Calu3 (cell line): Measurements from ENCODE around the gene FAM234A. TPM values are rescaled to one million over a fixed set of nuclear protein-coding genes. Genes with fewer than 3 reads are reported as not detected.

Experiments
- BruUV-seq: library from RNA; stranded (reverse); fragments of 400-500 nt; replicated peaks from 2 replicates; lab custom pipeline; 2021; lab: Mats Ljungman, UMichigan
- CTCF ChIA-PET: fragments of 300-600 bp; sonication (Branson Sonifier 250); formaldehyde crosslinking; loops from one replicate; lab custom pipeline; 2022; ENCODE audit warnings: antibody characterized with exemption; lab: Charles Lee
- DNase-seq: peaks from one replicate; pipeline ENCODE4 v3.0.0; 2022
- H3K27ac Mint-ChIP-seq: one replicate; pipeline ENCODE4 v1.8.0; 2022; ENCODE audit warnings: mixed read lengths; ENCODE audit not compliant: unreplicated experiment
- H3K27me3 Mint-ChIP-seq: one replicate; pipeline ENCODE4 v1.8.0; 2022; ENCODE audit warnings: mixed read lengths; ENCODE audit not compliant: unreplicated experiment
- H3K36me3 Mint-ChIP-seq: one replicate; pipeline ENCODE4 v1.8.0; 2022; ENCODE audit warnings: mild to moderate bottlenecking, moderate library complexity, mixed read lengths; ENCODE audit not compliant: insufficient read depth, unreplicated experiment
- H3K4me1 Mint-ChIP-seq: one replicate; pipeline ENCODE4 v1.8.0; 2022; ENCODE audit warnings: mild to moderate bottlenecking, low read depth, mixed read lengths; ENCODE audit not compliant: unreplicated experiment
- H3K4me3 Mint-ChIP-seq: one replicate; pipeline ENCODE4 v1.8.0; 2022; ENCODE audit warnings: mild to moderate bottlenecking, low read depth, moderate library complexity, mixed read lengths; ENCODE audit not compliant: unreplicated experiment
- H3K9me3 Mint-ChIP-seq: one replicate; pipeline ENCODE4 v1.8.0; 2022; ENCODE audit warnings: low read depth, mixed read lengths; ENCODE audit not compliant: unreplicated experiment
- CTCF ChIP-seq: fragments of 200-600 bp; IDR thresholded peaks from one replicate; pipeline ENCODE4 v1.8.0; 2022; ENCODE audit warnings: antibody characterized with exemption; ENCODE audit not compliant: unreplicated experiment
- intact Hi-C: fragments of 100-400 bp; cut with micrococcal nuclease; formaldehyde crosslinking; loops from one replicate; pipeline ENCODE4 v1.10.0; 2022; ENCODE audit not compliant: unreplicated experiment
- total RNA-seq: library from RNA; stranded (reverse); gene quantifications from 2 replicates; pipeline ENCODE4 v1.2.3, GENCODE V29; 2022

FAM234A gene
- total RNA-seq, 1 experiment from 2014 or later: 118 TPM

- intact Hi-C loops: no loop called here
- CTCF ChIA-PET: interaction anchor here (0.6 kb wide), 1 partner anchor 76 kb away, joined by 3 read pairs; no protein-coding TSS in a partner anchor
- TF ChIP-seq CTCF: no peak
- H3K4me3 Mint-ChIP-seq: no peak within 1 kb of the TSS
- no peak for DNase-seq
- H3K36me3 Mint-ChIP-seq: peaks cover 22% of the 10 kb centered on the region
- no peaks in the 10 kb centered on the region for H3K9me3 Mint-ChIP-seq
- no TSS peak for BruUV-seq
- no peak within 1 kb of the TSS for H3K27ac Mint-ChIP-seq
- H3K27me3 Mint-ChIP-seq: peaks cover 28% of the 10 kb centered on the region
- H3K4me1 Mint-ChIP-seq: peaks cover 9% of the 10 kb centered on the region
Measured at GRCh38 chr16:283033-283805, 48.6 kb downstream of the FAM234A start, which contains the start of gene PDIA2. PDIA2 (plus strand) TSS chr16:283164; CDS start chr16:283170, 6 bp downstream.

DNA sequence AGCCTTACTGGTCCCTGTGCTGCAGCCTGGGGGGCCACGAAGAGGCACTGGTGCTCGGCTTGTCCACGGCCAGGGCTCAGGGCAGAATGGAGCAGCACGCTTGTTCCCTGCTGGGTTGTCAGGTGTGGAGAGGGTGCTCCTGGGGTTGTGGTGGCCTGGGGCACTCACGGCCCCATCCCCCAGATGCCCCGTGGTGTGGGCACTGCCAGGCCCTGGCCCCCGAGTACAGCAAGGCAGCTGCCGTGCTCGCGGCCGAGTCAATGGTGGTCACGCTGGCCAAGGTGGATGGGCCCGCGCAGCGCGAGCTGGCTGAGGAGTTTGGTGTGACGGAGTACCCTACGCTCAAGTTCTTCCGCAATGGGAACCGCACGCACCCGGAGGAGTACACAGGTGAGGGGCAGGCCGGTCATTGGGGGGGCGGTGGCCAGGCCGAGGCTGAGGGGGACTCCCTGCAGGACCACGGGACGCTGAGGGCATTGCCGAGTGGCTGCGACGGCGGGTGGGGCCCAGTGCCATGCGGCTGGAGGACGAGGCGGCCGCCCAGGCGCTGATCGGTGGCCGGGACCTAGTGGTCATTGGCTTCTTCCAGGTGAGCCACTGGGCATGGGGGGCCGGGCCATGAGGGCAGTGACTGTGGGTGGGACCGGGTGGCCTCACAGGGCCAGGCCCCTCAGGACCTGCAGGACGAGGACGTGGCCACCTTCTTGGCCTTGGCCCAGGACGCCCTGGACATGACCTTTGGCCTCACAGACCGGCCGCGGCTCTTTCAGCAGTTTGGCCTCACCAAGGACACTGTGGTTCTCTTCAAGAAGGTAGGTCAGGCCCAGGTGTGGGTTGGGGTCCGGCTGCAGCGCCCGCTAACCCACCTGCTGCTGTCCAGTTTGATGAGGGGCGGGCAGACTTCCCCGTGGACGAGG, 49.8 kb downstream of the FAM234A start:
- CTCF ChIA-PET: no interaction called here

DNA sequence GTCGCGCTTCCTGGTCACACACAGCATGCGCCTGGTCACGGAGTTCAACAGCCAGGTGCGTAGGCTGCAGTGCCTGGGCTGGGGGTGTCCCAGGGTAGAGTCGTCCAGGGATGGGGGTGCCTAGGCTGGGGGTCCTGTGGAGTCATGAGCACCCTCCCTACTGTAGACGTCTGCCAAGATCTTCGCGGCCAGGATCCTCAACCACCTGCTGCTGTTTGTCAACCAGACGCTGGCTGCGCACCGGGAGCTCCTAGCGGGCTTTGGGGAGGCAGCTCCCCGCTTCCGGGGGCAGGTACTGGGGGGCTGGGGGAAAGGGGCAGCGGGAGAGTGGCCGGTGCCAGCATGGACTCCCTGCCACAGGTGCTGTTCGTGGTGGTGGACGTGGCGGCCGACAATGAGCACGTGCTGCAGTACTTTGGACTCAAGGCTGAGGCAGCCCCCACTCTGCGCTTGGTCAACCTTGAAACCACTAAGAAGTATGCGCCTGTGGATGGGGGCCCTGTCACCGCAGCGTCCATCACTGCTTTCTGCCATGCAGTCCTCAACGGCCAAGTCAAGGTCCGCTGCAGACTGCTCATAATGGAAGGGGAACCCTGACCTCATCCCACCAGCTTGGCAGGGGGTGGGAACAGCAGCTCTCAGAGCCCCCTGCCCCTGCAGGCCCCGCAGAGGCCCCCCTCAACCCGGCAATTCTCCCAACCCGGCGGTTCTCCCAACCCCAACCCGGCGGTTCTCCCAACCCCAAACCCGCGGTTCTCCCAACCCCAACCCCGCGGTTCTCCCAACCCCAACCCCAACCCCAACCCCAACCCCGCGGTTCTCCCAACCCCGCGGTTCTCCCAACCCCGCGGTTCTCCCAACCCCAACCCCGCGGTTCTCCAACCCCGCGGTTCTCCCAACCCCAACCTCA, 50.8 kb downstream of the FAM234A start:
- BruUV-seq: no TSS peak
- TF ChIP-seq CTCF: no peak
- intact Hi-C loops: no loop called here
- no peak for DNase-seq
- CTCF ChIA-PET: no interaction called here
- Mint-ChIP-seq H3K4me1 (no peaks in the 10 kb centered on the region), H3K9me3 (no peaks in the 10 kb centered on the region), H3K36me3 (peaks cover 37% of the 10 kb centered on the region), H3K4me3 (no peak overlapping the region), H3K27ac (no peak overlapping the region), H3K27me3 (peaks cover 28% of the 10 kb centered on the region)

More for the DNA sequence above, 49.8 kb downstream of the FAM234A start:
- DNase-seq: no peak
- H3K36me3 Mint-ChIP-seq: peaks cover 30% of the 10 kb centered on the region
- no peak overlapping the region for H3K4me3 Mint-ChIP-seq
- no peaks in the 10 kb centered on the region for H3K9me3 Mint-ChIP-seq
- peaks cover 1% of the 10 kb centered on the region for H3K4me1 Mint-ChIP-seq
- TF ChIP-seq CTCF: no peak
- H3K27ac Mint-ChIP-seq: no peak overlapping the region
- intact Hi-C loops: no loop called here
- peaks cover 28% of the 10 kb centered on the region for H3K27me3 Mint-ChIP-seq
- no TSS peak for BruUV-seq
